GM21619 (cell line): ENCODE measurements around the gene TMC1.
A peak's percentile ranks its signal among the peaks of the same experiment; 100 is the strongest.
"Not testable (repeated sequence)": the region's sequence is repeated elsewhere in the genome, so short reads cannot be mapped to it uniquely, and the experiment has no call there.

ENCODE experiments used
- ATAC-seq: cut with Tn5 transposase; IDR thresholded peaks from one replicate; pipeline ENCODE4 v1.9.1; 2021; ENCODE audit not compliant: unreplicated experiment

The TMC1 gene

GRCh38 chr9:72524820-72525540 is 3.6 kb downstream of the TMC1 start:
- ATAC-seq, result peak; percentile 23

- ATAC-seq, result peak; percentile 81
Measured at GRCh38 chr9:72526901-72527800, 5.7 kb downstream of the TMC1 start.

- no peak for ATAC-seq
Measured at GRCh38 chr9:72527801-72528195, 6.4 kb downstream of the TMC1 start.

- no peak for ATAC-seq
Measured at GRCh38 chr9:72529531-72529930, 8.1 kb downstream of the TMC1 start.

- ATAC-seq, result no peak
Measured at GRCh38 chr9:72533322-72533721, 11.9 kb downstream of the TMC1 start.

GRCh38 chr9:72534931-72535330 is 13.5 kb downstream of the TMC1 start:
- ATAC-seq, result no peak

- no peak for ATAC-seq
Measured at GRCh38 chr9:72537011-72537545, 15.7 kb downstream of the TMC1 start.

GRCh38 chr9:72537671-72538070 is 16.3 kb downstream of the TMC1 start:
- ATAC-seq, result no peak

- no peak for ATAC-seq
Measured at GRCh38 chr9:72538921-72539702, 17.7 kb downstream of the TMC1 start.

- ATAC-seq, result no peak
Measured at GRCh38 chr9:72539824-72540347, 18.5 kb downstream of the TMC1 start.

- ATAC-seq, result no peak
Measured at GRCh38 chr9:72540348-72540873, 19.0 kb downstream of the TMC1 start.

GRCh38 chr9:72542537-72542833 is 21.1 kb downstream of the TMC1 start:
- ATAC-seq, result not testable (repeated sequence)

GRCh38 chr9:72542917-72543316 is 21.5 kb downstream of the TMC1 start:
- ATAC-seq, result no peak

- no peak for ATAC-seq
Measured at GRCh38 chr9:72551306-72551705, 29.9 kb downstream of the TMC1 start.

- ATAC-seq, result no peak
Measured at GRCh38 chr9:72552356-72552755, 30.9 kb downstream of the TMC1 start.

- ATAC-seq, result no peak
Measured at GRCh38 chr9:72554221-72554641, 32.8 kb downstream of the TMC1 start.

- no peak for ATAC-seq
Measured at GRCh38 chr9:72557549-72557948, 36.1 kb downstream of the TMC1 start.

GRCh38 chr9:72560086-72560485 is 38.7 kb downstream of the TMC1 start:
- ATAC-seq, result no peak

GRCh38 chr9:72563806-72564205 is 42.4 kb downstream of the TMC1 start:
- no peak for ATAC-seq

GRCh38 chr9:72564479-72565281 is 43.3 kb downstream of the TMC1 start:
- ATAC-seq, result no peak
